Activated CD8-positive, alpha-beta memory T cell treated with anti-CD3 and anti-CD28 coated beads, Interleukin-2, amount 50 U/mL, for 24 hours (primary cell): ENCODE results near the gene P2RX2.

Experiments
- DNase-seq: peaks from one replicate; pipeline ENCODE4 v3.0.0-alpha.2; 2020; ENCODE audit errors: extremely low read depth

Gene P2RX2

DNA sequence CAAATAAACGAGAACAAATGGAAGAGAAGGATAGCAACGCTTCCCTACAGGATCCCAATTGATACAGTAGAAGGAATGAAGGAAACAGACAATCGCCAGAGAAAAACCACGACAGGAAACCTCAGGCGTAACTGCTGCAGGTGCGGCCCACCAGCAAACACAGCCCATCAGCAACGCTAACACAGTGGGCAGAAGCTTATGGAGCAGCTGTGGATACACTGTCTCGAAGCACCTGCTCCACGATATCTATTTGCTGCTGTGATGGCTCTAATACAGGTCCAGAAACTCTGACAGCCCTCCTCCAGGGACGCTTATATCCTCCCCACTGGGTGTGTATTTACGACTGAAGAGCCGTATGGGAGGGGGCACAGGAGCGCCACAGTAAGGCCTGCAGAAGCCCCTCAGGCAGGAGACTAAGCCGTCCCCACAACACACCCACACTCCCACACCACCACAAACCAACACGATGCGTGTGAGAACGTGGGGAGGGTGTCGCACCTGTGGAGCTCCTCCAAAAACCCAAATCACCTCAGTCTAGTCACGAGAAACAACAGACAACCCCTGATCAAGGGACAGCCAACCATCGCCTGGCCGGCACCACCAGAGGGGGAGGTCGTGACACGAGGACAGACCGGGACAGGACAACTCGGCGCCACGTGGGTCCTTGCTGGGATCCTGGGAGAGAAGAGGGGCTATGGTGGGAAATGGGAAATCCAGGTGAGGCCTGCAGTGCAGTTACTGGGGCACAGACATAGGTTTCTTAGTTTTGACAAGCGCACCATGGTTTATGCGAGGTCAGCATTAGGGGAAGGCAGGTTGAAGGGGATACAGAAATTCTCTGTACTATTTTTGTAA lies 44.6 kb downstream of the P2RX2 start:
- no peak for DNase-seq

- DNase-seq: no peak
These were observed 45.9 kb downstream of the P2RX2 start for GRCh38 chr12:132664206-132665148.

- no peak for DNase-seq
These were observed 46.5 kb downstream of the P2RX2 start for GRCh38 chr12:132665149-132665491.

DNA sequence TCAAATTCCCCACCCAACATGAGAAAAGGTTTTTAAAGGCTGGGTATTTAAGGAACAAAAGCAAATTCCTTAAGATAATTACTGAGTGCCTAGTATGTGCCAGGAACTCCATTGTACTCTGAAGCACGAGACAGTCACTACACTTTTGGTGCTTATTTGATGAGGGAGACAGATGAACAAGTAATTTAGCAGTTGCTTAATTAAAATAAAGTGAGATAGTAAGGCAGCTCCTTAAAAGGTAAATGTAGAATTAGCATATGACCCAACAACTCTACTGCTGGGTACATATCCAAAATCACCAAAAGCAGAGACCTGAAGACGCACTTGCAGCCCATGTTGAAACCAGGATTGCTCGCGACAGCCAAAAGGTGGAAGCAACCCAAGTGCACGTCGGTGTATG lies 47.2 kb downstream of the P2RX2 start:
- DNase-seq: no peak

GRCh38 chr12:132668191-132669088 lies 49.9 kb downstream of the P2RX2 start:
- no peak for DNase-seq

GRCh38 chr12:132669166-132669879 lies 50.7 kb downstream of the P2RX2 start:
- DNase-seq: no peak
